HG02885 (cell line): Measurements from ENCODE around the gene LRRC26.

ENCODE experiments used
- ATAC-seq: cut with Tn5 transposase; IDR thresholded peaks from one replicate; pipeline ENCODE4 v1.9.1; 2021; ENCODE audit warnings: mild to moderate bottlenecking; ENCODE audit not compliant: unreplicated experiment, poor library complexity

LRRC26 gene

DNA sequence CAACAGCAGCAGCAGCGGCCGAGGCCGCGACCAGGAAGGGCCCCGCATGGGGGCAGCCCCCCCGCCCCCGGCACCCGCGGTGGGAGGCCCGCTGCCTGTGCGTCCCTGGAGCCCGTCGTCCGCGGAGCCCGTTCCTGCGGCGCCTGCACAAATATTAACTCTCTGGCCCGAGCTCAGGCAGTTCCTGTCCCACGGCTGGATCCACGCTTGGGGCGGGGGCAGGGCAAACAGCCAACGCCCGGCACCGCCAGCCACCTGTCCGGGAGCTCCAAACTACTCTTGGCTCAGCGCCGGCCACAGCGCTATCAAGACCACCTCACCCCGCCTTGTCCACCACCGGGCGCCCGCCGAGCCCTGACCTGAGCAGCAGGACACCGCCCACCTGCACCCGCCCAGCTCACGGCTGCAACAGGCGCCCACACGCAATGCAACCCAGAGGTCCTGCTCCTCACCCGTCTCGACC lies at the start of gene LRRC26:
Gene LRRC26 (minus strand): TSS at position 156 of the 463 bp plus-strand sequence. CDS start 108 bp downstream, at position 48.
- ATAC-seq, result no peak

- ATAC-seq, result no peak
Measured at GRCh38 chr9:137218754-137219271, 49.0 kb upstream of the LRRC26 start.

GRCh38 chr9:137218212-137218753 lies 48.4 kb upstream of the LRRC26 start:
- no peak for ATAC-seq

GRCh38 chr9:137217276-137218211 lies 47.7 kb upstream of the LRRC26 start:
- no peak for ATAC-seq

- no peak for ATAC-seq
Measured at GRCh38 chr9:137216188-137216965, 46.5 kb upstream of the LRRC26 start.

GRCh38 chr9:137215196-137215986 lies 45.5 kb upstream of the LRRC26 start:
- no peak for ATAC-seq

- ATAC-seq, result no peak
Measured at GRCh38 chr9:137214620-137215019, 44.8 kb upstream of the LRRC26 start.

DNA sequence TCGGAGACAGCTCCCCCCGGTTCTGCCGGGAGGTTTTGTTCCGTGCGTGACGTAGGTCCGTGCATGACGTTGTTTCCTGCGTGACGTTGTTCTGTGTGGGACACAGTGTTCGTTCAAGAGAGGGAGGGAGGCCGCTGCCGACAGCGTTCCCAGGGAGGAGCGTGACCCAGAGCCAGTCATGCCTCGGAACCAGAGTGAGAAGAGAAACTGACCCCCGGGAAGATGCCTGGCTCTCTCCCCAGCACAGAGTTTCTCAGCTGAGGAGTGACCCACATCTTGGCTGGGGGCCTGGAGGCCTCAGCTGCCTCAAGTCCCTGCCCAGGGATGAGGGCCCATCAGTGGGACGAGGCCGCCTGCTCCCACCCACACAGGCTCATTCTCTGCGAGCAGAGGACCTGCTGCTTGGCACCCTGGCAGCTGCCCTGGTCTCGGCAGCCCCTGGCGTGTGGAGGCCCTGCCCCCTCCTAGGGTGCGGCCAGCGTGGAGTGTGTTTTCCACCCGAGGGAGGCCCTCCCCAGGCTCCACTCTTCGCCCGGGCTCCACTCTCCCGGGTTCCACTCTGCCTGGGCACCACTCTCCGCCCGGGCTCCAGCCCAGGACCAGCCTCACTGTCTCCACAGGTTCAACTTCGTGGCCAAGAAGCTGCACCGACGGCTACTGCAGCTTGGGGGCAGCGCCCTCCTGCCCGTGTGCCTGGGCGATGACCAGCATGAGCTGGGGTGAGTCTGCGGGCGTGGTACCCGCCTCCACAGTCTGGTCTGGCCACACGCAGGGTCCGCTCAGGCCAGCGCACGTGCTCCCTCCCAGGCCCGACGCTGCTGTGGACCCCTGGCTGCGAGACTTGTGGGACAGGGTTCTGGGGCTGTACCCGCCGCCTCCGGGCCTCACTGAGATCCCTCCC lies 43.6 kb upstream of the LRRC26 start:
- no peak for ATAC-seq

GRCh38 chr9:137212520-137212919 lies 42.7 kb upstream of the LRRC26 start:
- no peak for ATAC-seq

GRCh38 chr9:137211532-137211931 lies 41.7 kb upstream of the LRRC26 start:
- ATAC-seq, result no peak

- no peak for ATAC-seq
Measured at GRCh38 chr9:137206602-137207001, 36.8 kb upstream of the LRRC26 start.

GRCh38 chr9:137205126-137206069 lies 35.5 kb upstream of the LRRC26 start, which contains the start of the genes NDOR1 and TMEM203:
TSS of gene NDOR1 (plus strand) at chr9:137205700. CDS start at chr9:137205778, 78 bp downstream.
TSS of gene TMEM203 (minus strand) at chr9:137205648. CDS start at chr9:137205414, 234 bp downstream.
- peak; percentile 57 for ATAC-seq

GRCh38 chr9:137204731-137205125 lies 34.9 kb upstream of the LRRC26 start:
- no peak for ATAC-seq

DNA sequence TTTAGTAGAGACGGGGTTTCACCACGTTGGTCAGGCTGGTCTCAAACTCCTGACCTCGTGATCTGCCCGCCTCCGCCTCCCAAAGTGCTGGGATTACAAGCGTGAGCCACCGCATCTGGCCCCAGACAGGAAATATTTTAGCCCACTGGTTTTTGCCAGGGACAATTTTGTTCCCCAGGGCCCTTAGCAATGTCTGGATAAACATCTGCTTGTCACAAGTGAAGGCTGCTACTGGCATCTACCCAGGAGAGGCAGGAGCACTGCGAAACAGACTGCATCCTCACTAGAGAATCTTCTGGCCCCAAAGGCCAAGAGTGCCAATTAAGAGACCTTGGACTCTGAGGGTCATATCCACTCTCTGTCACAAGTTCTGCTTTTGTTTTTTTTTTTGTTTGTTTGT lies 33.1 kb upstream of the LRRC26 start:
- no peak for ATAC-seq

GRCh38 chr9:137201205-137201868 lies 31.5 kb upstream of the LRRC26 start:
- no peak for ATAC-seq

GRCh38 chr9:137200311-137201204 lies 30.7 kb upstream of the LRRC26 start, which contains the start of gene TPRN:
TSS of gene TPRN (minus strand) at chr9:137200741. CDS start at chr9:137200711, 30 bp downstream.
- ATAC-seq, result peak; percentile 84
